GM12891 (cell line): ENCODE results near the gene FCHO2.

Source experiments
- POLR2A ChIP-seq: IDR thresholded peaks from 2 replicates; pipeline ENCODE4 v1.6.1; 2011; ENCODE audit warnings: low read depth, low read length, control low read depth
- POLR2AphosphoS5 ChIP-seq: IDR thresholded peaks from 2 replicates; pipeline ENCODE4 v1.6.1; 2011; ENCODE audit warnings: low read depth, low read length, control low read depth
- POU2F2 ChIP-seq: IDR thresholded peaks from 2 replicates; pipeline ENCODE4 v1.6.1; 2011; ENCODE audit warnings: low read depth, mild to moderate bottlenecking, control low read depth, low read length, moderate library complexity

DNA sequence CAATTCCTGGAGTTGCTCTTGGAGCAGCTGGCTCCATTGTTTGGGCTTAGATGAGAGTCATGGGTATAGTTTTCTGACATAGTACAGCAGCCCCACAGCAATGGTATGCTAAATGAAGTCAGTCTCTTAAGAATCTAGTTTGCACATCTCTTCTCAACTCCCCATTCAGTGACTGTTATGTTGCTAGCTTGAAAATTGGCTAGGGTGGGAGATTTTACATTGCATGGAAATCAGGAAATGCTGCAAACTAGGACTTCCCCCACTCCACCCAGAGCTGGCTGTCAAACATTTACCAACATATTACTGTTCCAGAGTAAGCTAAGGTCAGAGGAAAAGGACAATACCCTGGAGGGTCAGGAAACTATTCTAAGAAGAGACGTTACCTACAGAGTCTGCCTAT is 17.6 kb upstream of the FCHO2 start:
- TF ChIP-seq POLR2A, result no peak
- TF ChIP-seq POLR2AphosphoS5, result no peak
- no peak for TF ChIP-seq POU2F2
